Stimulated activated CD8-positive, alpha-beta memory T cell treated with anti-CD3 and anti-CD28 coated beads, Interleukin-4, amount 100 ng/mL, for 1 hour (primary cell): ENCODE measurements around the gene PHEX.
"Not testable (repeated sequence)": the region's sequence is repeated elsewhere in the genome, so short reads cannot be mapped to it uniquely, and the experiment has no call there.

Source experiments
- DNase-seq, 2 donors: peaks; one replicate each; pipeline ENCODE4 v3.0.0-alpha.2; 2020; ENCODE audit warnings: low read depth in 2 of 2, low spot score in 1 of 2

PHEX gene

DNA sequence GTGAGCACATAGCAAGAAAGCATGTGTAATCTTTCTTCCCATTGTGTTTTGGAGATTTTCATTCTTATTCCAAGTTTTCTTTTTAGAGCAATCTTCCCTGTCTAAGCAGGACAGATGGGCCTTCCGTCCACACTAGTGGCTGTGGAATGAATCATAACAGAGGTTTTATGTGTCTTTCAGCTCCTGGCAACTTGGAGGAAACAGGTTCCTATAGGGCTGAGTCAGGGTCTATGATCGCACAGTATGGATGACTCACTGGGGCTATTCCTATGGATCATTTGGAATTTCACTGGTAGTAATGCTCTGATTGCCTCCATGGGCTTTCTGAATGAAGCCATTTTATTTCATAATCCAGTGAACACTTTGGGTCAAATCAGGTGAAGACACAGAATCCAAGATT, 188.8 kb downstream of the PHEX start:
- no peak for DNase-seq

DNA sequence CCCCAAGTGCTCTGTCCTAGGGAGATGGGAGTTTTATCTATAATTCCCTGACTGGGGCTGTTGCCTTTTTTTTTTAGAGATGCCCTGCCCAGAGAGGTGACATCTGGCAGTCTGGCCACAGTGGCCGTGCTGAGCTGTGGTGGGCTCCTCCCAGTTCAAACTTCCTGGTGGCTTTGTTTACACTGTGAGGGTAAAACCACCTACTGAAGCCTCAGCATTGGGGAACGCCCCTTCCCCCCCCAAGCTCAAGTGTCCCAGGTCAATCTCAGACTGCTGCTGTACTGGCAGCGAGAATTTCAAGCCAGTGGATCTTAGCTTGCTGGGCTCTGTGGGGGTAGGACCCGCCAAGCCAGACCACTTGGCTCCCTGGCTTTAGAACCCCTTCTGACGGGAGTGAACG, 202.3 kb downstream of the PHEX start:
- DNase-seq: no peak

DNA sequence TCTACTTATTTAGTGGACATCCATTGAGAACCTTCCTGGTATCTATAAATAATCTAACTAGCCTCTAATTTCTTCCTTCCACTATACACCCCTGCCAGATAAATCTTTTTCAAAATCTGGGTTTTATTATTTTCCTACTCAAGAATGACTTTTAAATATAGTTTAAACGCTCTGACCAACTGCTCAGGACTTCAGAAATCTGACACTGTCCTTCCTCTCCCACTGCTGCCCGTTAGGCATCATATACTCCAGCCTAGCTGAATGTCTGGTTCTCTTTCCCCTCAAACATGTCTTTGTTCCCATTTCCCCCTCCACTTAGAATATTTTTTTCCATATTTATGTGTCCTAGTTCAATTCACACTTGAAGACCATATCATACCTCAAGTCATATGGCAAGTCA, 205.4 kb downstream of the PHEX start:
- DNase-seq: no peak

DNA sequence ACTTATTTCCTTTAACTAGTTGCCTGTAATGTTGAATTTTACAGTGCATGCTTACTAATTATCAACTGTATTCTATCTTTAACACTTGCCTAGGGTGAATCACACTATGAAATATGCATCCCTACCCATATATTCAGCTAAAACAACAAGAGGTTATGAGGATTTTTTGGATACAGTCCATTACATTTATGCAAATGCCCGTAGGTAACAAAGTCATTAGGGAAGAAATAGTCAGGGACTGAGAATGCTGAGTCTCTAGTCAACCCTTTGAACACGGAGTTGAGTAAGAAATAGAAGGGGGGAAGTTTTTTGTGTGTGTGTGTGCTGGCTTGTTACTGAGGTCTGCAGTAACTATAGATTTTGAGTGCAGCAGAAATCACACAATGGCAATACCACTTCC, 214.5 kb downstream of the PHEX start:
- no peak for DNase-seq

DNA sequence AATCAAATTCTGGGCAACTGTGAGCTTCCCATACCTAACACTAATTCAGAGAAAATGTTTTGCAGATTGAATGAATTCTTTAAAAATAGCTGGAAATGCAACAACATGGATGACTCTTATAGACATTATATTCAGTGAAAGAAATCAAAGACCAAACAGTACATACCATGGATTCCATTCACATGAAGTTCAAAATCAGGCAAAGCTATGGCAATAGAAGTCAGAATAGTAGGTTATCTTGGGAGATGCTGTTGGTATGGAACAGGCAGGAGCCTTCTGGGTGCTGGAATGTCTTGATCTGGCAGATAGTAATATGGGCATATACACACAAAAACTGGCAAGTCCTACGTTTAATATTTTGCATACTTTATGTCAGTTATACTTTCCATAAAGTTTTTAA, 215.0 kb downstream of the PHEX start:
- DNase-seq: no peak

DNA sequence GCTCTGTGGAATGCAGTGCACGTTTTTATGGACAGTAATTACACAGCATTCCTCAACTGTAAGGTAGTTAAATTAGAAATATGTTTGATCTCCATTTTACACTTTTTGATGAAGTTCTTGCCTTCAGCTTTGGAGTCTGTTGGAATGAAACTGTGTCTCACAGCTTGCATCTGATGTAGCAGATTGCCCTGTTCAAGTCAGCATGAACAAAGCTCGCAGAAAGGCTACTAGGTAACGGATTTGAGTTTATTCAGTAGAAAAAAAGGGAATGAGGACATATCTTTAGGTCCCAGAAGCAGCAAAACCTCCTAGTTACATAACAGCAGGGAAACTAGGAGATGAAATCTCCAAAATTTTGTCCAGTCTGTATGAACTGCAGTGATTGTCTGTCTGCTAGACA, 216.3 kb downstream of the PHEX start:
- DNase-seq: no peak

DNA sequence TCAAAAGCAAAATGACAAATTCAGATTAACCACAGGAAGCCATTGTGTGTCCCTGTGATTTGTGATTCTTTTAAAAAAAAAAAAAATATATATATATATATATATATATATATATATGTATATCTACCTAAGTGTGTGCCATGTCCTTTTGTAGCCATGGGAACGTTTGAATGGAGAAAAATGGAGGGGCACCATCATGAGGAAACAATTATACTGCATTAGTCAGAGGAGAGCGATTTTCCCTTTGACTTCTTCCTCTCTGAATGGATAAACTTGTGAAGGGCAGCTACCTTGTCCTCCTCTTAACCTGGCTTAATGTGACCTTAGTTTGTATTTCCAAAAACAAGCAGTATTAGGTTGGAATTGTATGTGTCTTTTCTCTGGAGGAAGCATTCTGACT, 217.2 kb downstream of the PHEX start:
- DNase-seq: no peak

DNA sequence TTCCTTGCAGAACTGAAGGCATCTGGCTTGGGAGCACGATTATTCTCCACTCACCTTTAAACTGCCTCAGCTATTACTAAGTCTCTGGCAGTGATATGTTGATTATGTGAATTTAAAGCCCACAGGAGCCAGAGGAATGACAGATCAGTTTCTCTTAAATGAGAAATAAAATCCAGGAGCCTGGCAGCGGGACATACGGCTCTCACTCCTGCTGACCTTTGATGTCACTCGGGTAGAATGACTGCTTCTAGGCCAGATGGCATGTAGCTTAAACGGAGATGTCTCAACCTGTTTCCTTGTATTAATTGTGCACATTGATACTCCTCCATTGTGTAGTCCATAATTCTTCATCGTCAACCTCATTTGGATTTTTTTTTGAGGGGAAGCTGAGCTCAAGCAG, 236.6 kb downstream of the PHEX start:
- DNase-seq: no peak

DNA sequence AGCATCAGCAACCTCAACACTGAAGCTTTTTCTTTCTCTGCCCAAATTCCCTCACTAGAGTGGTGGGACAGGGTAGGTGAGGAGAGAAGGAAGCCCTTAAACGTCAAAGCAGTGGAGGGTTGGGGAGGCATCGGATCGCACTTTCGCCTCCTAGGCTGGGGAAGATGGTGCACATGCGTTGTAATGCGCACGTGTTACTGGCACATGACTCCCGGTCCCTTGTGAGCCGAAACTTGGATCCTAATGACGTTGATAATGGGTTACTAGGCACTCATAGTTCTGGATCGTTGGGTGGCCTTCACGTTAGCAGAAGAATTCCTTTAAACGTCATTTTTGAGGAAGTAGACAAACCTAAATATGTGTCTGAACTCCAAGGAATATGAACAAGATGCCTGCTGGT, 240.5 kb downstream of the PHEX start, which contains the start of gene CBLL2:
Gene CBLL2 (plus strand): TSS at position 301 of the 400 bp plus-strand sequence. CDS start 79 bp downstream, at position 380.
- DNase-seq: no peak

DNA sequence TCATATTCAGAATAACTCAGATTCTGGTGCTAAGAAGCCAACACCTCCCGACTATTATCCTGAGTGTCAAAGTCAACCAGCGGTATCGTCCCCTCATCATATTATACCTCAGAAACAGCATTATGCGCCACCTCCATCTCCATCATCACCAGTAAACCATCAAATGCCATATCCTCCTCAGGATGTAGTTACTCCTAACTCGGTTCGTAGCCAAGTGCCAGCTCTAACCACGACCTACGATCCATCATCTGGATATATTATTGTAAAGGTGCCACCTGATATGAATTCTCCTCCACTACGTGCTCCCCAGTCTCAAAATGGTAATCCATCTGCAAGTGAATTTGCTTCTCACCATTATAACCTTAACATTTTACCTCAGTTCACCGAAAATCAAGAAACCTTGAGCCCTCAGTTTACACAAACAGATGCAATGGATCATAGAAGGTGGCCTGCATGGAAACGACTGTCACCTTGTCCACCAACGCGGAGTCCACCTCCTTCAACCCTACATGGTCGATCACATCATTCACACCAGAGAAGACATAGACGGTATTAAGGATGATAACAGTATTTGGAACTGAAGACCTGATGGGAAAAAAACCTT, 241.7 kb downstream of the PHEX start:
- DNase-seq: no peak

DNA sequence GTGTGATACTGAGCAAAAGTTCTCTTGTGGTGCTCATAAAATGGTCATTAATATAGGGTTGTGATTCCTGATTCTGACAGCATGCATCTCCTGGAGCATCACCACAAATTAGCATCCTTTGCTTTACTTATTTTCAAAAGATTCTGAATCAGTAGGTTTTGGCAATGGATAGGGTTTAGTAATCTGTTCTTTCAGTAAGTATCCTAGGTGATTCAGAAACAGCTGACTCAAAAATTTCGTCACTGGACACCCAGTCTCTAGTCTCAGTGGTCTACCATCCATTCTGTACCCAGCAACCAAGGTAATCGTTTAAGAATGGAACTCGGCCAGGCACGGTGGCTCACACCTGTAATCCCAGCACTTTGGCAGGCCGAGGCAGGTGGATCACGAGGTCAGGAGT, 244.7 kb downstream of the PHEX start:
- DNase-seq: no peak

DNA sequence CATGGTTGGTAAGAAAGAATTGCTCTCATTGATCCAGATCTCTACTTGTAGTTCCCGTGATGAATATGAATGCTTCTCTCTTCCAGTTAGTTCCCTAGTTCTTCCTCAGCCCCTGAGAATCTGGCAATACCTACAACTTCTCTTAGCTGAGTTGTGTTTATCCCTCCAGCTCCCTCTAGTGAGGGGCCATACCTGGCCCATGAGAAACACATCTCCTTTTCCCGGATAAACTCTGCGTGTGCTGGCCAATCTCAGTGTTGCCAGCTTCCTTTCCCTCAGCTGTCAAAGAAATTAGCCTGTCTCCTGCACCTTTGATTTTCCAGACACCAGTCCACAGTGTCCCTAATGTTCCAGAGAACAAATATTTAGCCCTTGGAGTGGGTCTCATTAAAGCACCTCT, 246.2 kb downstream of the PHEX start:
- no peak for DNase-seq

DNA sequence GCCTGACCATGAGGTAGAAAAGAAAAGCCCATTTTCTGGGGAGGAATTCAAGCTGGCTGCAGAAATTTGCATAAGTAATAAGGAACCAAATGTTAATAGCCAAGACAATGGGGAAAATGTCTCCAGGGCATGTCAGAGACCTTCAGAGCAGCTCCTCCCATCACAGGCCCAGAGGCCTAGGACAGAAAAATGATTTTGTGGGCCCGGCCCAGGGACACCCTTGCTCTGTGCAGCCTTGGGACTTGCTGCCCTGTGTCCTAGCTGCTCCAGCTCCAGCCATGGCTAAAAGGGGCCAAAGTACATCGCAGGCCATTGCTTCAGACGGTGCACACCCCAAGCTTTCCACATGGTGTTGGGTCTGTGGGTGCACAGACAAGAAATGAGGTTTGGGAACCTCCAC, 257.1 kb downstream of the PHEX start:
- not testable (repeated sequence) for DNase-seq

DNA sequence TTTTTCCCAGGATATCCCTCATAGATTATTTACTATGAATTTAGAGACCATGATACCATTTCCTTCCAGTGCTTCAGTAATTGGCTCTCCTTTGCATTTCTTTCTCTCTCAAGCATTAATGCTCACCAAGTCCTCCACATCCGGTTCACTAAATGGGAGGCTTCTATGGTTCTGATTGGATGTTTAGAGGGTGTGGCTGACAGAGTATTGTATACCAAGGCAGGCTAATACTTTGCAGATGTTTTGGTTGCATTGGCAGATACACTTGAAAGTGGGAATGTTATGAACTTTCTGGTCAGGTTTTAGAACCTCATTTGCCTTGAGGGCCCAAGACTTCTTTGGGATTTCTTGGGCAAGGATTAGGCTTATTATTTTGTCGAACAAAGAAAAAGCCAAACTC, 264.7 kb downstream of the PHEX start:
- DNase-seq: no peak

DNA sequence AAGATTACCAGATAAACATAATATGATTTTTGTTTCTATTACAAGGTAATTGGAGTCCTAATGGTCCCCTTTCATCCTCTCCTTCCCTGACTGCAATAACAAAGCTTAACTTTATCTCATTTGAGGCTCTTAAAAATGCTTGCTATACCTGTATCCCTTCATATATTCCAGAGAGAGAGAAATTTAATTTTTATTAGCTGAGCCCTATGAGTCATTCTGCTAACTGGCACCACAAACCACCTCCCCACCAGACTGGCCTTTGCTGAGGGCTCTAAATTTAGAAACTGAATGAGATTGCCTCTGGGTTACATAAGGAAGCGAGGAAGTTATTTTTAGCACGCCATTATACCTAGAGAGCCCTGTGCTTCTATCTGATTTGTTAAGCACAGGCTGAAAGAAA, 268.0 kb downstream of the PHEX start:
- DNase-seq: no peak
